Measurements from ENCODE around the gene BAG3. TPM values are rescaled to one million over a fixed set of nuclear protein-coding genes. Genes with fewer than 3 reads are reported as not detected.

Gene BAG3
- total RNA-seq, 1 experiment from 2014 or later, result 57.0 TPM

GRCh38 chr10:119665901-119666708, 14.9 kb downstream of the BAG3 start (continued):
- TF ChIP-seq, protein P1, sequence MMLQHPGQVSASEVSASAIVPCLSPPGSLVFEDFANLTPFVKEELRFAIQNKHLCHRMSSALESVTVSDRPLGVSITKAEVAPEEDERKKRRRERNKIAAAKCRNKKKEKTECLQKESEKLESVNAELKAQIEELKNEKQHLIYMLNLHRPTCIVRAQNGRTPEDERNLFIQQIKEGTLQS (IDR thresholded peaks at IDR 0.05), result no peak
- no peak for TF ChIP-seq SRF (IDR thresholded peaks at IDR 0.05; ENCODE audit: low read depth)

DNA sequence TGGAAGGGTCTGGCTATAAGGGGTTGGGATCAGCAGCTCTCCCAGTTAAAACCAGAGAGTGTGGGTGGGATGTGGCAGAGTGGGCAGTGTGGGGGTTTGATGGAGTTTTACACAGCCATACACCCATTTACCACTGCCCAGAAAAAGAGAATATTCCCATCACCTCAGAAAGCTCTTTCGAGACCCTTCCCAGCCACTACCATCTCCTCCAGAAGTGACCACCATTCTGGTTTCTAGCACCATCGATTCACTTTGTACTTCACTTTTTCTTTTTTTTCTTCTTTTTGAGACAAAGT, 15.5 kb downstream of the BAG3 start:
- intact Hi-C loops (cut with micrococcal nuclease), result loop anchor here (1.0 to 5.0 kb wide), 2 partner anchors 58 to 469 kb away; no protein-coding TSS in a partner anchor
- POLR2A ChIA-PET, result interaction anchor here (1.2 to 1.7 kb wide), 2 partner anchors 9 to 14 kb away, joined by 3 to 4 read pairs; no protein-coding TSS in a partner anchor
- Histone ChIP-seq H4K20me1 (ENCODE audit: insufficient read depth) (peaks cover 11% of the 10 kb centered on the region; the same call in 1 of the 2 replicates), H2AFZ (ENCODE audit: low read depth, low read length, poor library complexity, severe bottlenecking) (no peak overlapping the region), H3K4me2 (ENCODE audit: low read length) (peak overlapping the region; percentile 78), H3K36me3 (ENCODE audit: control insufficient read depth in 1 of 2, insufficient read depth in 2 of 2, low read length in 2 of 2) (peaks cover 11 to 24% of the 10 kb centered on the region in 2 experiments), H3K9ac (ENCODE audit: low read length) (no peak overlapping the region), H3K79me2 (ENCODE audit: insufficient read depth, low read length) (peaks cover 93% of the 10 kb centered on the region), H3K27me3 (ENCODE audit: insufficient read depth, low read length) (no peaks in the 10 kb centered on the region), H3K4me1 (ENCODE audit: control insufficient read depth in 1 of 2, insufficient read depth in 2 of 2, low read length in 2 of 2) (peaks cover 48 to 67% of the 10 kb centered on the region in 2 experiments), H3K9me3 (ENCODE audit: control insufficient read depth in 1 of 2, insufficient read depth in 1 of 2, low read depth in 1 of 2, low read length in 2 of 2) (no peaks in the 10 kb centered on the region), H3K9me2 (ENCODE audit: insufficient read depth) (no peaks in the 10 kb centered on the region), H3K4me3 (replicated peaks in 1 of 2; ENCODE audit: low read depth in 1 of 2, low read length in 2 of 2) (no peak overlapping the region), H3K27ac (ENCODE audit: low read depth, low read length) (peak overlapping the region; percentile 74; the same call in 1 of the 2 replicates)
- CTCF ChIA-PET, result interaction anchor here (0.9 kb wide), 1 partner anchor 15 kb away, joined by 3 read pairs; no protein-coding TSS in a partner anchor
- DNase-seq (ENCODE audit: low read depth, low spot score), result no peak
- TF ChIP-seq CBX3 (IDR thresholded peaks at IDR 0.05; ENCODE audit: low read depth), result no peak
- no peak for TF ChIP-seq CEBPB (IDR thresholded peaks at IDR 0.05; ENCODE audit: low read depth)
- no peak for TF ChIP-seq CTCF (IDR thresholded peaks at IDR 0.05 in 2 of 3, conservative IDR thresholded peaks at IDR 0.05 in 1 of 3; ENCODE audit: borderline replicate concordance in 1 of 3, insufficient read depth in 1 of 3, low read depth in 2 of 3, low read length in 2 of 3)
- no peak for TF ChIP-seq REST (IDR thresholded peaks at IDR 0.05; ENCODE audit: low read depth)
- TF ChIP-seq RAD21 (IDR thresholded peaks at IDR 0.05; ENCODE audit: low read depth), result no peak
- no peak for TF ChIP-seq SP1 (IDR thresholded peaks at IDR 0.05; ENCODE audit: low read depth)
- no peak for ATAC-seq
- RAD21 ChIA-PET (ENCODE audit: low non-redundant PET in 1 of 2, low total read pairs in 2 of 2, uncharacterized antibody in 2 of 2, unreplicated experiment in 2 of 2), result interaction anchor here in 1 of 2 experiments (1.2 kb wide), 1 partner anchor 9 kb away, joined by 4 read pairs; no protein-coding TSS in a partner anchor
- BruUV-seq (replicated peaks), result no TSS peak
